T follicular helper cell (primary cell): ENCODE results near the gene ZNF670.
"Not testable (repeated sequence)": the region's sequence is repeated elsewhere in the genome, so short reads cannot be mapped to it uniquely, and the experiment has no call there.

Experiments
- DNase-seq: peaks from one replicate; pipeline ENCODE4 v3.0.0-alpha.2; 2020; ENCODE audit warnings: low read depth
- total RNA-seq, 2 experiments: gene quantifications; one replicate each; lab custom pipeline; 2026; lab: John Stamatoyannopoulos, UW

Gene ZNF670
- total RNA-seq: 4.4 to 6.3 reads per million in 2 experiments

DNA sequence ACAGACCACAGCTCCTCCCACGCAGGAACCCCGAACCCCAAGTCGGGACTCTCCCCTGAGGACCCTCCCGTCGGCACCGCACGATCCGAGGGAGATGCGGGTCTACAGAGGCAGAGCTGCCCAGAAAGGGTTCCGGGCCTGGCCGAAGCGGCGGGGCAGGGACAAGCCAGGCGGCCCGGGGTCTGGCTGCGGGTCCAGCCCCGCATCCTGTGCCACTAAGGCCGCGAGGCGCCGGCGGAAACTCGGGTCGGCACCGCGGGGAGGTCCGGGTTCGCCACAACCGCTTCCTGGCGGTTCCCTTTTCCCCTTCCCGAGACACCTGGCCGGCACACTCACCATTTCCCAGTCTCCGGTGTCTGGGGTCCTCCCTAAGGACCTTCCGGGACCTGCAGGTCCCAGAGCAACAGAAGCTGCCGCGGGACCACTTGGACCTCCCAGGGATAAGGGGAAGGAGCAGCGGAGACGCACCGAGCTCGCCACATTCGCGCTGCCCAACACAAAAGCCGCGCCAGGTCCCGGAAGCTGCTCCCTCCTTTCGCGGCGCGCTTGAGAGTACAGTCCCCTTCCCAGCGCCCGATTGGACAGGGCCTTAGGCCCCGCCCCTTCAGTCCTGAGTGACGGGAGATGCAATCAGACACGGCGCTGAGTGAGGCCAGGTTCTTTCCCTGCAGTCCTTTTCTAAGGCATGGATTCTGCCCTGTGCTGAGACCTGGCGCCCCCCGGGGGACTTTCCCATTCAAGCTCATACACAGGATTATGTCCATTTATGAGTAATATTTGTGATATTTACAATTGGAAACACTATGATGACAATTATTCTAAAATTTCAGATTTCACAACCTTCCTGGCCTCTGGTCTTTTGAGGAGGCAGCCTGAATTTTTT is at the start of gene ZNF670:
Gene ZNF670 (minus strand): TSS at position 554 of the 883 bp plus-strand sequence. CDS start 215 bp downstream, at position 339.
- peak; percentile 74 for DNase-seq

GRCh38 chr1:247127519-247128282 is 49.1 kb upstream of the ZNF670 start:
- DNase-seq: not testable (repeated sequence)

- not testable (repeated sequence) for DNase-seq
These were observed 48.0 kb upstream of the ZNF670 start for GRCh38 chr1:247126601-247127000.

DNA sequence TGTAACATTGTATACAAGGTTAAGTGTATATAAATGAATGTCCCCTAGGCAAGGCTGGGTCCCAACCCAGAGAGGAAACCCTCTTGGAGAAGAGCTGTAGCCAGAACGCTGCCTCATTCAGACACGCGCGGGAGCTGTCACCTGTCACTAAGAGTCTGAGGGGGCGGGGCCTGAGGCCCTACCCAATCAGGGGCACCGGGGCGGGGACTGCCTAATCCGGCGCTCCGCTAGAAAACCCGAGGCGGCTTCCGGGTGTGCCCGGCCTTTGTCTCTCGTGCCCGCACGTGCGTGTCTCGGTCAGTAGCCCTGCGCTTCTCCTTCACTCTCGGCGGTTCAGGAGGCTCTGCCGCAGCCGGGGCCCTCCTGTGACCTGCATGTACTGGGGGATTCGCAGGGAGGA is 47.6 kb upstream of the ZNF670 start:
- DNase-seq: not testable (repeated sequence)

- no peak for DNase-seq
These were observed 42.8 kb upstream of the ZNF670 start for GRCh38 chr1:247121382-247121781.

DNA sequence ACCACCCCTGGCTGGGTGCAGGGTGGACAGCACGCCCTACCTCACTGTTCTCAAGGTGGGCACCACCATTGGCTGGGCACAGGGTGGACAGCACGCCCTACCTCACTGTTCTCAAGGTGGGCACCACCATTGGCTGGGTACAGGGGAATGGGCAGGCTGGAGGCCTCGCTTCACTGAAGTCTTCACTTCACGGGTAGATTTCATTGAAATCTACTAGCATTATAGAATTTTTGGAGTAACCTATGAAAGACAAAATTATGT is 41.7 kb upstream of the ZNF670 start:
- DNase-seq: not testable (repeated sequence)

- no peak for DNase-seq
These were observed 41.2 kb upstream of the ZNF670 start for GRCh38 chr1:247119600-247120407.

DNA sequence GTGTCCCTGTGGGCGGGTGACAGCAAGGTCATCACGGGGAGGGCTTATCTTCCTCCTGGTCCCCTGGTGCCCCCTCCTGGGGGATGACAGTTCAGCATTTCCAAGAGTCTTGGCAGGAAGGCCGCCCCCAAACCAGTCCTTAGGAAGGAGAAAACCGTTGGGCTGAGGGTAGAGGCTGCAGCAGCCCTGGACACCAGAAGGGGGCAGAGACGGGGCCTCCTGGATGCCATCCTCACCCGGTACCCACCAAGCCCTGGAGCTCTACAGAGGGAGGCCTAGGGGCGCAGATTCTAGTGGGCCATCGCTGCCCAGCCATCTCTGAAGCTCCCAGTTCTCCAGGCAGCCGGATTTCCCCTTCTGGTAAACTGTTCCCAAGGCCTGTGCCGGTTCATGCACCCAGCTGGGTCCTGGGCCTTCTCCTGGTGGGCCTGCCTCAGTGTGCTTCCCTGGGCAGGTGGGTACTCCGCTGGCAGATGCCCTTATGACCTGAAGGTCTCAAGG is 40.4 kb upstream of the ZNF670 start:
- no peak for DNase-seq

GRCh38 chr1:247115545-247115944 is 36.9 kb upstream of the ZNF670 start:
- DNase-seq: no peak

GRCh38 chr1:247115141-247115510 is 36.5 kb upstream of the ZNF670 start:
- no peak for DNase-seq

GRCh38 chr1:247114351-247115140 is 35.9 kb upstream of the ZNF670 start:
- DNase-seq: no peak

GRCh38 chr1:247113733-247114271 is 35.2 kb upstream of the ZNF670 start:
- DNase-seq: no peak

DNA sequence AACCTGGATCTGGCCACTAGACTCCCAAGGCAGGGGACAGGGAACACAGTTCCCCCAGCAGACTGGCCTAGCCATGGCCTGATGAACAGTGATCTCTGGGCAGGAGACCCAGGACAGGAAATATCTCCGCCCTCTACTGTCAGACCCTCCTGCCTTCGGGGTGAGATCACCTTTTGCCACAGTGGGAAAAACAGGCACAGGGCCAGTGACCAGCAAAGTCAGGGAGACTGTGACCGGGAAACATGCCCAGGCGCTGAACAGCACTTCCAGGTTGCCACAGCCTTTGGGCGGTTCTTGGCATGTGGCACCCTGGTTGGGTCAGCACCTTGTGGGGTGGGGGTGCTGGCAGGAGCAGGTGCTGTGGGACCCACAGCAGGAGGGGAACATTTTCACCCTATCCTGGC is 34.5 kb upstream of the ZNF670 start:
- no peak for DNase-seq

GRCh38 chr1:247112479-247112781 is 33.8 kb upstream of the ZNF670 start:
- no peak for DNase-seq

DNA sequence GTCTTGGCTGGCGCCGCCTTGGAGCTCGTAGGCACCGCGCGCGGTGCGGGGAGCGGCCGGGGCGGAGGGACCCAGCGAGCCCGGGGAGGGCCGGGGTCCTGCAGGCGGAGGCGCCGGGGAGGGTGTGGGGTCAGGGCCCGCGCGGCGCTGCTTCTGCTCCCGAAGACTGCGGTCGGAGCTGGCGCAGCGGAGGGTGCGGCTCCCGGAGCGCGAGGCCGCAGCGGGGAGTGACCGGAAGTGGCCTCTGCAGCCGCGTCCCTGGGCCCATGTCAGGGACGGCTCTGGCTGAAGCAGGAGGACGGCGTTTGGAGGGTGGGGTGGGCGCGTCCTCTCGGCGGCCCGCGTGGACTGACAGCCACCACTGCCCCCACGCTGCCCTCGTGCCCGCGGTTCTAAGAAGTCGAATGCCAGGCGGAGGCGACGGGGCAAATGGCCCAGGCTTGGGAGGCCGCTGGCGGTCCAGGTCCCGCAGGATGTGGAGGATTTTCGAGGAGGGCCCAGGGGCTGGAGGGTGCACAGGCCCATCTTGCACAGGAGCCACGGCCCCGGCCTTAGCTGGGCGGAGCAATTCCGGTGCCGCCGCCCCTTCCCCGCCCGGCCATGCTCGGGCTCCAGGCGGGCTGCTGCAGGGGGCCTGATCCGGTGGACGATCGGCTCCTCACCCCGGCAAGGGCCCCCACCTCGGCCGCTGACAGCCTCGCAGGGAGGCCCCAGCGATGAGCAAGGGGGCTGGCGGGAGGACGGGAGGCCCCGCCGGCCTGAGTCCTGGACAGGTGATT is 33.3 kb upstream of the ZNF670 start:
- no peak for DNase-seq

GRCh38 chr1:247111259-247111699 is 32.7 kb upstream of the ZNF670 start:
- DNase-seq: no peak

GRCh38 chr1:247110627-247111258 is 32.1 kb upstream of the ZNF670 start:
- DNase-seq: no peak

GRCh38 chr1:247107694-247108093 is 29.1 kb upstream of the ZNF670 start:
- DNase-seq: no peak

DNA sequence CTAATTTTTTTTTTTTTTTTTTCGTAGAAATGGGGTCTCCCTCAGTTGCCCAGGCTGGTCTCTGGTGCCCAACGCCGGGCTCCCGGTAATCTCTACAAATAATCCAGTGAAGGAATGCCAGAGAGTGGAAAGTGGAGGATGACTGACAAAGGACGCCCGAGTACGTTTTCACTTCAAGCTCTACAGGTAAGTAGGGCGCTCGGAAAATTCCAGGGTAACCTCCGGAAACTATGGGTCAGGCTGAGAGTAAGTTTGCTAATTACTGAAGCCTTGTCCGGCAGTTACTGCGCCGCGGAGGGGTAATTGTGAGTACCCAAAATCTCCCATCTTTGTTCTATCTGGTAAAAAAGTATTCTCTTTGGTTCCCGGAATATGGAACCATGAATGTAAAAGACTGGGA is 27.4 kb upstream of the ZNF670 start:
- DNase-seq: no peak

GRCh38 chr1:247104965-247105364 is 26.4 kb upstream of the ZNF670 start:
- no peak for DNase-seq
